HUES48 (cell line): Measurements from ENCODE around the gene GLG1.

Source experiments
- H3K27ac ChIP-seq: one replicate; pipeline ENCODE4 v1.7.0; 2013; ENCODE audit warnings: low read depth, low read length, inconsistent platforms
- H3K27me3 ChIP-seq: 2 replicates; pipeline ENCODE4 v1.6.1; 2013; ENCODE audit warnings: mild to moderate bottlenecking, low read length; ENCODE audit not compliant: control insufficient read depth, insufficient read depth
- H3K36me3 ChIP-seq: 2 replicates; pipeline ENCODE4 v1.6.1; 2013; ENCODE audit warnings: low read length; ENCODE audit not compliant: control insufficient read depth, insufficient read depth
- H3K4me1 ChIP-seq: 2 replicates; pipeline ENCODE4 v1.6.1; 2013; ENCODE audit warnings: mild to moderate bottlenecking, low read length; ENCODE audit not compliant: control insufficient read depth, insufficient read depth
- H3K4me3 ChIP-seq: 2 replicates; pipeline ENCODE4 v1.5.1; 2013; ENCODE audit warnings: mild to moderate bottlenecking, low read depth, low read length
- H3K9ac ChIP-seq: 2 replicates; pipeline ENCODE4 v1.6.1; 2013; ENCODE audit warnings: mild to moderate bottlenecking, low read depth, low read length, moderate library complexity
- H3K9me3 ChIP-seq: 2 replicates; pipeline ENCODE4 v1.6.1; 2013; ENCODE audit warnings: low read length; ENCODE audit not compliant: control insufficient read depth, insufficient read depth

GLG1 gene

GRCh38 chr16:74586948-74587347, 20.0 kb downstream of the GLG1 start:
- H3K36me3 ChIP-seq = no peaks in the 10 kb centered on the region
- no peak overlapping the region for H3K27ac ChIP-seq
- no peak overlapping the region for H3K9ac ChIP-seq
- H3K27me3 ChIP-seq = no peaks in the 10 kb centered on the region
- H3K4me1 ChIP-seq = no peaks in the 10 kb centered on the region
- no peaks in the 10 kb centered on the region for H3K9me3 ChIP-seq
- H3K4me3 ChIP-seq = no peak overlapping the region

- Histone ChIP-seq H3K27me3 (no peaks in the 10 kb centered on the region), H3K27ac (no peak overlapping the region), H3K36me3 (no peaks in the 10 kb centered on the region), H3K4me3 (no peak overlapping the region), H3K9ac (no peak overlapping the region), H3K4me1 (no peaks in the 10 kb centered on the region), H3K9me3 (no peaks in the 10 kb centered on the region)
Observed at GRCh38 chr16:74585846-74586443, 21.0 kb downstream of the GLG1 start.

GRCh38 chr16:74583926-74584666, 22.8 kb downstream of the GLG1 start:
- no peaks in the 10 kb centered on the region for H3K9me3 ChIP-seq
- no peaks in the 10 kb centered on the region for H3K4me1 ChIP-seq
- no peaks in the 10 kb centered on the region for H3K27me3 ChIP-seq
- H3K27ac ChIP-seq = no peak overlapping the region
- H3K9ac ChIP-seq = no peak overlapping the region
- no peak overlapping the region for H3K4me3 ChIP-seq
- H3K36me3 ChIP-seq = no peaks in the 10 kb centered on the region

GRCh38 chr16:74582970-74583369, 23.9 kb downstream of the GLG1 start:
- H3K9me3 ChIP-seq = no peaks in the 10 kb centered on the region
- no peaks in the 10 kb centered on the region for H3K4me1 ChIP-seq
- no peak overlapping the region for H3K9ac ChIP-seq
- no peak overlapping the region for H3K27ac ChIP-seq
- H3K4me3 ChIP-seq = no peak overlapping the region
- H3K36me3 ChIP-seq = no peaks in the 10 kb centered on the region
- H3K27me3 ChIP-seq = no peaks in the 10 kb centered on the region

GRCh38 chr16:74580833-74581232, 26.1 kb downstream of the GLG1 start:
- Histone ChIP-seq H3K9me3 (no peaks in the 10 kb centered on the region), H3K9ac (no peak overlapping the region), H3K27me3 (no peaks in the 10 kb centered on the region), H3K4me1 (no peaks in the 10 kb centered on the region), H3K27ac (no peak overlapping the region), H3K4me3 (no peak overlapping the region), H3K36me3 (no peaks in the 10 kb centered on the region)

- no peak overlapping the region for H3K4me3 ChIP-seq
- no peaks in the 10 kb centered on the region for H3K27me3 ChIP-seq
- H3K9ac ChIP-seq = no peak overlapping the region
- no peaks in the 10 kb centered on the region for H3K9me3 ChIP-seq
- H3K4me1 ChIP-seq = no peaks in the 10 kb centered on the region
- no peak overlapping the region for H3K27ac ChIP-seq
- no peaks in the 10 kb centered on the region for H3K36me3 ChIP-seq
Observed at GRCh38 chr16:74578838-74579237, 28.1 kb downstream of the GLG1 start.

GRCh38 chr16:74578433-74578832, 28.5 kb downstream of the GLG1 start:
- Histone ChIP-seq H3K9ac (no peak overlapping the region), H3K36me3 (no peaks in the 10 kb centered on the region), H3K9me3 (no peaks in the 10 kb centered on the region), H3K27me3 (no peaks in the 10 kb centered on the region), H3K27ac (no peak overlapping the region), H3K4me3 (no peak overlapping the region), H3K4me1 (no peaks in the 10 kb centered on the region)

GRCh38 chr16:74577882-74578366, 29.0 kb downstream of the GLG1 start:
- H3K27me3 ChIP-seq = no peaks in the 10 kb centered on the region
- no peak overlapping the region for H3K4me3 ChIP-seq
- no peaks in the 10 kb centered on the region for H3K4me1 ChIP-seq
- no peak overlapping the region for H3K9ac ChIP-seq
- no peaks in the 10 kb centered on the region for H3K9me3 ChIP-seq
- H3K36me3 ChIP-seq = no peaks in the 10 kb centered on the region
- H3K27ac ChIP-seq = no peak overlapping the region

GRCh38 chr16:74575807-74576643, 30.9 kb downstream of the GLG1 start:
- Histone ChIP-seq H3K36me3 (no peaks in the 10 kb centered on the region), H3K27me3 (no peaks in the 10 kb centered on the region), H3K27ac (no peak overlapping the region), H3K4me3 (no peak overlapping the region), H3K9ac (no peak overlapping the region), H3K9me3 (no peaks in the 10 kb centered on the region), H3K4me1 (no peaks in the 10 kb centered on the region)

GRCh38 chr16:74575175-74575806, 31.6 kb downstream of the GLG1 start:
- H3K4me3 ChIP-seq = no peak overlapping the region
- H3K27ac ChIP-seq = no peak overlapping the region
- no peaks in the 10 kb centered on the region for H3K9me3 ChIP-seq
- no peaks in the 10 kb centered on the region for H3K36me3 ChIP-seq
- no peaks in the 10 kb centered on the region for H3K27me3 ChIP-seq
- H3K4me1 ChIP-seq = no peaks in the 10 kb centered on the region
- no peak overlapping the region for H3K9ac ChIP-seq
